Kidney epithelial cell (primary cell): Measurements from ENCODE around the gene ERC2. TPM values are rescaled to one million over a fixed set of nuclear protein-coding genes. Genes with fewer than 3 reads are reported as not detected.

Experiments
- DNase-seq: peaks from one replicate; pipeline ENCODE4 v3.0.0-alpha.2; 2010; ENCODE audit warnings: low read depth
- H3K27me3 ChIP-seq: 2 replicates; pipeline ENCODE4 v1.6.0; 2011; ENCODE audit warnings: low read length; ENCODE audit not compliant: control insufficient read depth, insufficient read depth
- H3K36me3 ChIP-seq: 2 replicates; pipeline ENCODE4 v1.5.1; 2011; ENCODE audit warnings: low read length; ENCODE audit not compliant: control insufficient read depth, insufficient read depth
- H3K4me3 ChIP-seq: 2 replicates; pipeline ENCODE4 v1.5.1; 2011; ENCODE audit warnings: low read depth, mild to moderate bottlenecking, control low read depth, low read length
- CTCF ChIP-seq: IDR thresholded peaks from 2 replicates; pipeline ENCODE4 v1.5.1; 2011; ENCODE audit warnings: mild to moderate bottlenecking, moderate library complexity, low read length, control low read depth, inconsistent platforms; ENCODE audit not compliant: insufficient read depth, poor library complexity, severe bottlenecking
- total RNA-seq: library from RNA; depleted of rRNA; stranded (reverse); fragments of >200 nt; gene quantifications from 2 replicates; pipeline ENCODE4 v1.2.3, GENCODE V29; 2015

Gene ERC2
- total RNA-seq, 1 donor from 2014 or later, result 17.0 TPM

GRCh38 chr3:56197259-56197965 is 270.9 kb downstream of the ERC2 start:
- Histone ChIP-seq H3K36me3 (no peaks in the 10 kb centered on the region), H3K27me3 (no peaks in the 10 kb centered on the region), H3K4me3 (no peak overlapping the region)
- TF ChIP-seq CTCF, result no peak
- no peak for DNase-seq

- TF ChIP-seq CTCF, result no peak
- H3K27me3 ChIP-seq, result no peaks in the 10 kb centered on the region
- DNase-seq, result no peak
- H3K4me3 ChIP-seq, result no peak overlapping the region
- no peaks in the 10 kb centered on the region for H3K36me3 ChIP-seq
These were observed 271.6 kb downstream of the ERC2 start for GRCh38 chr3:56196700-56197099.

- DNase-seq, result no peak
- H3K36me3 ChIP-seq, result no peaks in the 10 kb centered on the region
- no peaks in the 10 kb centered on the region for H3K27me3 ChIP-seq
- H3K4me3 ChIP-seq, result no peak overlapping the region
- TF ChIP-seq CTCF, result no peak
These were observed 274.7 kb downstream of the ERC2 start for GRCh38 chr3:56193519-56193918.

GRCh38 chr3:56192001-56192400 is 276.3 kb downstream of the ERC2 start:
- no peak for DNase-seq
- H3K36me3 ChIP-seq, result no peaks in the 10 kb centered on the region
- H3K4me3 ChIP-seq, result no peak overlapping the region
- H3K27me3 ChIP-seq, result no peaks in the 10 kb centered on the region
- no peak for TF ChIP-seq CTCF

- DNase-seq, result no peak
- TF ChIP-seq CTCF, result no peak
These were observed 277.4 kb downstream of the ERC2 start for GRCh38 chr3:56190771-56191305.

GRCh38 chr3:56190130-56190529 is 278.1 kb downstream of the ERC2 start:
- no peaks in the 10 kb centered on the region for H3K27me3 ChIP-seq
- TF ChIP-seq CTCF, result no peak
- H3K4me3 ChIP-seq, result no peak overlapping the region
- no peaks in the 10 kb centered on the region for H3K36me3 ChIP-seq
- DNase-seq, result no peak

More at GRCh38 chr3:56190771-56191305, 277.4 kb downstream of the ERC2 start:
- Histone ChIP-seq H3K27me3 (no peaks in the 10 kb centered on the region), H3K4me3 (no peak overlapping the region), H3K36me3 (no peaks in the 10 kb centered on the region)
